ENCODE measurements around the gene CCR2.
"Not testable (repeated sequence)": the region's sequence is repeated elsewhere in the genome, so short reads cannot be mapped to it uniquely, and the experiment has no call there.

Gene CCR2

DNA sequence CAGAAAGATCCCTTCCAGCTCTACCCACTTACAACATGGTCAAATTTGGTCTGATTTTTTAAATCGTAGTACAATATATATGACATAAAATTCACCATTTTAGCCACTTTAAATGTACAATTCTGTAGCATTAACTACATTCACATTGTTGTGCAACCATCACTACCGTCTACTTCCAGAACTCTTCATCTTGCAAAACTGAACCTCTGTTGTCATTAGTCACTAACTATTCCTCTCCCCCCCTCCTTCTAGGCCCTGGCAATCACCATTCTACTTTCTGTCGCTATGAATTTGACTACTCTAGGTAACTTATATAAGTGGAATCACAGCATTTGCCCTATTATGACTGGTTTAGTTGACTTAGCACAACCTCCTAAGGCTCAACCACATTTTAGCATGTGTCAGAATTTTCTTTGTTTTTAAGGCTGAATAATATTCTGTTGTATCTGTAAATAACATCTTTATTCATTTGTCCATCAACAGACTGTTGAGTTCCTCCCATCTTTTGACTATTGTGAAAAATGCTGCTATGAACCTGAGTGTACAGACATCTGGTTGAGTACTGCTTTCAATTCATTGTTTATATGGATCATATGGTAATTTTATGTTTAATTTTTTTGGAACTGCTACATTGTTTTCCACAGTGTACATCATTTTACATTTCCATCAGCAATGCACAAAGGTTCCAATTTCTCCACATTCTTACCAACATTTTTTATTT lies 35.5 kb upstream of the CCR2 start:
- no peaks in the 10 kb centered on the region for H3K36me3 ChIP-seq (ENCODE audit: control insufficient read depth, insufficient read depth, low read length)
- no peaks in the 10 kb centered on the region for H3K27me3 ChIP-seq (replicated peaks; ENCODE audit: control insufficient read depth, insufficient read depth, low read length)
- no peak overlapping the region for H3K4me3 ChIP-seq (replicated peaks; ENCODE audit: low read depth, low read length)
- DNase-seq (ENCODE audit: extremely low read depth, insufficient read length) = no peak
- TF ChIP-seq, protein P1, sequence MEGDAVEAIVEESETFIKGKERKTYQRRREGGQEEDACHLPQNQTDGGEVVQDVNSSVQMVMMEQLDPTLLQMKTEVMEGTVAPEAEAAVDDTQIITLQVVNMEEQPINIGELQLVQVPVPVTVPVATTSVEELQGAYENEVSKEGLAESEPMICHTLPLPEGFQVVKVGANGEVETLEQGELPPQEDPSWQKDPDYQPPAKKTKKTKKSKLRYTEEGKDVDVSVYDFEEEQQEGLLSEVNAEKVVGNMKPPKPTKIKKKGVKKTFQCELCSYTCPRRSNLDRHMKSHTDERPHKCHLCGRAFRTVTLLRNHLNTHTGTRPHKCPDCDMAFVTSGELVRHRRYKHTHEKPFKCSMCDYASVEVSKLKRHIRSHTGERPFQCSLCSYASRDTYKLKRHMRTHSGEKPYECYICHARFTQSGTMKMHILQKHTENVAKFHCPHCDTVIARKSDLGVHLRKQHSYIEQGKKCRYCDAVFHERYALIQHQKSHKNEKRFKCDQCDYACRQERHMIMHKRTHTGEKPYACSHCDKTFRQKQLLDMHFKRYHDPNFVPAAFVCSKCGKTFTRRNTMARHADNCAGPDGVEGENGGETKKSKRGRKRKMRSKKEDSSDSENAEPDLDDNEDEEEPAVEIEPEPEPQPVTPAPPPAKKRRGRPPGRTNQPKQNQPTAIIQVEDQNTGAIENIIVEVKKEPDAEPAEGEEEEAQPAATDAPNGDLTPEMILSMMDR (IDR thresholded peaks at IDR 0.05; ENCODE audit: insufficient read depth, low read length, poor library complexity, severe bottlenecking) = no peak

DNA sequence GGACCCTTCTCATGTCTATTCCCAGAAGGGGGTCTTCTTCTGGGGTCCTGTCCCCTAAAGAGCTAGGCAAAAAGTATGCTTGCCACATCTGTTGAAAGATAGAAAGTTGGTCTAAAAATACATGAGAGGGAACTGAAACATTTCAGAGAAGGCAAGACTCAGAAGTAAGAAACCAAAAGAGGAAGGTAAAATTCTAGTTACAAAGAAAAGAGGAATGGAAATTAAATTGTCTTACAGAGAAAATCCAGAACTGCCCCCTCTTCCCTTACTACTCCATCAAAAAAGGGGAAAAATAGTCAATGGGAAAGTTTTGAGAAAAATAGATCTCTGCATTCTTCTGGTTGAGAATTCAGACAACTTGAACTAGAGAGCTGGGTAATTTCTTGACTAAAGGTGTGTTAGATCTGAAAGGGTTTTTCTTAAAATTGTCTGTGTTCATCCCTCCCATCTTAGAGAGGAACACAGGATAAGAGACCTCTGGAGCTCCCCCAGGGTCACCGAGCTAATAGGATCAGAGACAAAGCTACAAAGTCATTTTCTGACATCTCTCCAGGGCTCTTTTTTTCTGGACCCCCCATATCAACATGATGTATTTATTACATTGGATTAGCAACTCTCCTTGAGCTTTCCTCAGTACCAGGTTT lies 32.3 kb upstream of the CCR2 start:
- TF ChIP-seq, protein P1 (IDR thresholded peaks at IDR 0.05; ENCODE audit: insufficient read depth, low read length, poor library complexity, severe bottlenecking) = no peak
- H3K4me3 ChIP-seq (replicated peaks; ENCODE audit: low read depth, low read length) = no peak overlapping the region
- no peaks in the 10 kb centered on the region for H3K36me3 ChIP-seq (ENCODE audit: control insufficient read depth, insufficient read depth, low read length)
- no peaks in the 10 kb centered on the region for H3K27me3 ChIP-seq (replicated peaks; ENCODE audit: control insufficient read depth, insufficient read depth, low read length)
- no peak for DNase-seq (ENCODE audit: extremely low read depth, insufficient read length)

DNA sequence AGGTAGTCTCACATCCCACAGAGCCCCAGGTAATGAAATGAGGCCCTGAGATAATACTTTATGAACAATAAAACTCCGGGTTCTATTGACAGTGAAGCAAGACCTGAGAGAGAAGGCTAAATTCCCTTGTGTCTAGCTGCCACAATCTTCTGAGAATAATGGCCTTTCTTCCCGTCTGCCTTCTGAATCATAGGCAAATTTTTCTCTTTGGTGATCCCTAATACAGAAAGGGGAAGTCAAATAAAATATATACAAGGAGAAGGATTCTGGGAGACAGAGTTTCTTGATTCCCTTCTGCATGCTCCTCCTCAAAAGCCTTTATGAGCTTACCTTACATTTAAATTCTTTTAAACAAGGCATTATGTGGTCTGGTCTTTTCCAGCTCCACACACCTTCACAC lies 29.9 kb upstream of the CCR2 start:
- no peak overlapping the region for H3K4me3 ChIP-seq (replicated peaks; ENCODE audit: low read depth, low read length)
- no peak for DNase-seq (ENCODE audit: extremely low read depth, insufficient read length)
- no peaks in the 10 kb centered on the region for H3K36me3 ChIP-seq (ENCODE audit: control insufficient read depth, insufficient read depth, low read length)
- TF ChIP-seq, protein P1 (IDR thresholded peaks at IDR 0.05; ENCODE audit: insufficient read depth, low read length, poor library complexity, severe bottlenecking) = no peak
- H3K27me3 ChIP-seq (replicated peaks; ENCODE audit: control insufficient read depth, insufficient read depth, low read length) = no peaks in the 10 kb centered on the region

DNA sequence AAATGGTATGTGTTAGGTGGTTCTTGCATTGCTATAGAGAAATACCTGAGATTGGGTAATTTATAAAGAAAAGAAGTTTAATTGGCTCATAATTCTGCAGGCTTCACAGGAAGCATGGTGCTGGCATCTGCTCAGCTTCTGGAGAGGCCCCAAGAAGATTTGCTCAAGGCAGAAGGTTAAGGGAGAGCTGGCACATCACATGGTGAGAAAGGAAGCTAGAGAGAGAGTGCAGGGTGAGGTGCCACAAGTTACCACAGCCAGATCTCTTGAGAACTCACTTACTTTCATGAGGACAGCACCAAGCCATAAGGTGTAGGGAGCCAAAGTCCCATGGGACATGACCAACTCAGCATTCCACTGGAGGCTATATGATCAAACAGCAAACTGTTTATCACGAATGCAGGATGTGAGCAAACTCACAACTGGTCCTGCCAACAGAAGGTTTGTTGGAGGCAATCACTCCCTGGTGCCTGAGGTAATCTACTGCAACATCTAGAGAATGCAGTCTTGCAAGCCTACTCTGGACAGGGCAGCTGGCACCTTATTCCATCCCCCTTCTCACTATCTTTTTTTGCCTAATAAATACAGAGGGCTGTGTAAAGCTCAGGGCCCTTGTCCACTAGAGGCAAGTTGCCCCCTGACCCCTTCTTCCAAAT lies 28.1 kb upstream of the CCR2 start:
- Histone ChIP-seq H3K36me3 (ENCODE audit: control insufficient read depth, insufficient read depth, low read length) (no peaks in the 10 kb centered on the region), H3K4me3 (replicated peaks; ENCODE audit: low read depth, low read length) (no peak overlapping the region), H3K27me3 (replicated peaks; ENCODE audit: control insufficient read depth, insufficient read depth, low read length) (no peaks in the 10 kb centered on the region)
- no peak for DNase-seq (ENCODE audit: extremely low read depth, insufficient read length)
- TF ChIP-seq, protein P1 (IDR thresholded peaks at IDR 0.05; ENCODE audit: insufficient read depth, low read length, poor library complexity, severe bottlenecking) = no peak

DNA sequence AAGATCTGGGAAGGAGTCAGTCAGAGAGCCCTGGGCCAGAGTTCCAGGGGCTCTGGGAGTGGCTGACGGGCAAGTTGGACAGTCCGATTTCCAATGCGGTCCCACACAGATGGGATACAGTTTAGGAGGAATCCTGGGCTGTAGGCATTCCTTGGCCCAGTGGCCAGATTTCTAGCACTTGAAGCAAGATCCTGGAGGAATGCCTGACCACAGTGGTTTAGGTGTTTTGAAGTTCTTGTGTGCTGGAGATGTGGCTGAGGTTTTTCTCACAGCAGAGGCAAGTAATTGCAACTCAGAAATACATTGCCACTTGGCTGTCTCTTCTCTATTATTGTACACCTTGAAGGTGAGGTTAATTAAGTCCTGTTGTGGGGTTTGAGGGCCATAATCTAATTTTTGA lies 23.2 kb upstream of the CCR2 start:
- DNase-seq (ENCODE audit: extremely low read depth, insufficient read length); H3K36me3 ChIP-seq (ENCODE audit: control insufficient read depth, insufficient read depth, low read length); H3K4me3 ChIP-seq (replicated peaks; ENCODE audit: low read depth, low read length); H3K27me3 ChIP-seq (replicated peaks; ENCODE audit: control insufficient read depth, insufficient read depth, low read length): not testable (repeated sequence)

DNA sequence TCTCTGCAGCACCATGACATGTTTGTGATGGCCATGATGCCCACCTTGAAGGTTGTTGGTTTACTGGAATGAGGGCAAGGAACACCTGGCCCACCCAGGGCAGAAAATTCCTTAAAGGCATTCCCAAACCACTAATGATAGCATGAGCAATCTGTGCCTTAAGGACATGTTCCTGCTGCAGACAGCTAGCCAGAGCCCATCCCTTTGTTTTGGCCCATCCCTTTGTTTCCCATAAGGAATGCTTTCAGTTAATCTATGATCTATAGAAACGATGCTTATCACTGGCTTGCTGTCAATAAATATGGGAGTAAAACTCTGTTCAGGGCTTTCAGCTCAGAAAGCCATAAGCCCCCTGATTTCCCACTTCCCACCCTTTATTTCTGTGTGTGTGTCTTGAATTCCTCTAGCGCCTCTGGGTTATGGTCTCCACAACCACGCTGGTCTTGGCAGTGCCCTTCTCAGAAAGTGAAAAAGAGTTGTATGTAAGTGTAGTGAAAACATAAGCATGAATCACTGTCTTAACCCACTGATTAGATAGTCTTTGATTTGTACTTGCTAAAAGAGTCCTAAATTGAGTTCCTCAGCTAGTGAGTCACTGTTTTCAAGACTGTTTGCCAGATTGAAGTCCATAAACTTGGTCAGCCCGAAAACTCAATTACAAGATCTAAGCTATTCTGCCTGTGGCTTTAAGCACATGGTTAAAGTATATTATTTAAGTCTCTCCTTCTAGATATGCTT lies 19.0 kb upstream of the CCR2 start:
- Histone ChIP-seq H3K4me3 (replicated peaks; ENCODE audit: low read depth, low read length) (no peak overlapping the region), H3K36me3 (ENCODE audit: control insufficient read depth, insufficient read depth, low read length) (no peaks in the 10 kb centered on the region), H3K27me3 (replicated peaks; ENCODE audit: control insufficient read depth, insufficient read depth, low read length) (no peaks in the 10 kb centered on the region)
- TF ChIP-seq, protein P1 (IDR thresholded peaks at IDR 0.05; ENCODE audit: insufficient read depth, low read length, poor library complexity, severe bottlenecking) = no peak
- DNase-seq (ENCODE audit: extremely low read depth, insufficient read length) = no peak
